Effector memory CD4-positive, alpha-beta T cell (primary cell): Measurements from ENCODE around the gene ABLIM2.

Source experiments
- DNase-seq, 3 donors: peaks; one replicate each; pipeline ENCODE4 v3.0.0-alpha.2; 2020
- H3K27ac ChIP-seq: 2 replicates; pipeline ENCODE4 v1.7.0; 2013; ENCODE audit warnings: mild to moderate bottlenecking, low read length, moderate library complexity; ENCODE audit not compliant: insufficient read depth, poor library complexity, severe bottlenecking
- H3K27me3 ChIP-seq: replicated peaks from 2 replicates; pipeline ENCODE4 v1.7.0; 2013; ENCODE audit warnings: mild to moderate bottlenecking, low read length; ENCODE audit not compliant: insufficient read depth, control insufficient read depth, poor library complexity, severe bottlenecking
- H3K36me3 ChIP-seq: 2 replicates; pipeline ENCODE4 v1.7.0; 2013; ENCODE audit warnings: mild to moderate bottlenecking, low read length, moderate library complexity; ENCODE audit not compliant: control insufficient read depth, insufficient read depth
- H3K4me1 ChIP-seq: 2 replicates; pipeline ENCODE4 v1.7.0; 2013; ENCODE audit warnings: low read length, mild to moderate bottlenecking; ENCODE audit not compliant: control insufficient read depth, insufficient read depth, poor library complexity, severe bottlenecking
- H3K4me3 ChIP-seq: 2 replicates; pipeline ENCODE4 v1.7.0; 2013; ENCODE audit warnings: low read length, low read depth, mild to moderate bottlenecking; ENCODE audit not compliant: insufficient read depth, poor library complexity, severe bottlenecking
- H3K9me3 ChIP-seq: 2 replicates; pipeline ENCODE4 v1.7.0; 2013; ENCODE audit warnings: mild to moderate bottlenecking, low read length, moderate library complexity; ENCODE audit not compliant: control insufficient read depth

The ABLIM2 gene

GRCh38 chr4:8117278-8117682 lies 41.3 kb downstream of the ABLIM2 start:
- Histone ChIP-seq H3K36me3 (no peaks in the 10 kb centered on the region), H3K9me3 (no peaks in the 10 kb centered on the region), H3K4me3 (no peak overlapping the region), H3K27ac (no peak overlapping the region), H3K4me1 (no peaks in the 10 kb centered on the region), H3K27me3 (no peaks in the 10 kb centered on the region)
- no peak for DNase-seq

- H3K36me3 ChIP-seq, result no peaks in the 10 kb centered on the region
- no peak for DNase-seq
Measured at GRCh38 chr4:8115916-8116315, 42.7 kb downstream of the ABLIM2 start.

GRCh38 chr4:8115203-8115520 lies 43.5 kb downstream of the ABLIM2 start:
- DNase-seq, result no peak
- no peak overlapping the region for H3K4me3 ChIP-seq
- H3K27me3 ChIP-seq, result no peaks in the 10 kb centered on the region
- H3K36me3 ChIP-seq, result no peaks in the 10 kb centered on the region
- no peak overlapping the region for H3K27ac ChIP-seq
- H3K4me1 ChIP-seq, result no peaks in the 10 kb centered on the region
- H3K9me3 ChIP-seq, result no peaks in the 10 kb centered on the region

More at GRCh38 chr4:8115916-8116315, 42.7 kb downstream of the ABLIM2 start:
- H3K4me3 ChIP-seq, result no peak overlapping the region
- H3K27ac ChIP-seq, result no peak overlapping the region
- H3K27me3 ChIP-seq, result no peaks in the 10 kb centered on the region
- no peaks in the 10 kb centered on the region for H3K9me3 ChIP-seq
- H3K4me1 ChIP-seq, result no peaks in the 10 kb centered on the region

DNA sequence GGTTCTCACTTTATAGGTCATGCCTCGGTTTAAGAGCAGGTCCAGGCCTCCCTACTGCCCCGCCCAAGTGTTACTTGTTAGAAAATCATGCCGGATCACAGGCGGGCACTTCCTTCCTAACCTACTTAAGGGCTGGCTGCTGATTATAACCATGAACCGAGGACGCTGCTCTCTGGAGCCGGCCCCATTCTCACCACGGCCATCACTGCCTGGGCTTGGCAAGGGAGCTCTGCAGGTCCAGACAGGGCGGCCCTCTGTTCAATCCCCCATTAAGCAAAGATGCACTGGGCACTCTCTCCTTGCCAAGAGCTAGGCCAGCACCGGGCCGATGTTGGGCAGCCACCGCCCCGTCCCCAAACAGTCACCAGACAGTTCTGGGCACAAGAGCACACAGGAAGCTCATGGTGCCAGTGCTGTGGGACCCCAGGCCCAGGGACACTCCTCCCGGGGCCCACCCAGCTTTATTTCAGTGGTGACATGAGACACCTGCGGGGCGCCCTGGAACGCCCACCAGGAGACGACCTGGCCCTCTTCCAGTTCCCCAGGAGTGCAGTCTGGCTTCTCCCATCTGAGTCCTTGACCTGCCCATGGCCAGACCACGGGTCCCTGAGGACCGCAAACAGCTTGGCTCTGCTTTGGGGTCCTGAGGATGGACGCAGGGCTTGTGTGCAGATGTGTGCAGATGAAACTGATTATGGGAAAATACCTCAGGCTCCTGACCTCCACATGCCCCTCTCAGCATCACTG lies 44.0 kb downstream of the ABLIM2 start:
- no peak for DNase-seq
- Histone ChIP-seq H3K9me3 (no peaks in the 10 kb centered on the region), H3K4me3 (no peak overlapping the region), H3K27me3 (no peaks in the 10 kb centered on the region), H3K36me3 (no peaks in the 10 kb centered on the region), H3K27ac (no peak overlapping the region), H3K4me1 (no peaks in the 10 kb centered on the region)

- Histone ChIP-seq H3K9me3 (no peaks in the 10 kb centered on the region), H3K36me3 (no peaks in the 10 kb centered on the region), H3K4me1 (no peaks in the 10 kb centered on the region), H3K27me3 (no peaks in the 10 kb centered on the region), H3K27ac (no peak overlapping the region), H3K4me3 (no peak overlapping the region)
- DNase-seq, result no peak
Measured at GRCh38 chr4:8113611-8114377, 44.8 kb downstream of the ABLIM2 start.

- no peaks in the 10 kb centered on the region for H3K36me3 ChIP-seq
- H3K4me1 ChIP-seq, result no peaks in the 10 kb centered on the region
- H3K27me3 ChIP-seq, result no peaks in the 10 kb centered on the region
Measured at GRCh38 chr4:8112672-8113071, 45.9 kb downstream of the ABLIM2 start.

DNA sequence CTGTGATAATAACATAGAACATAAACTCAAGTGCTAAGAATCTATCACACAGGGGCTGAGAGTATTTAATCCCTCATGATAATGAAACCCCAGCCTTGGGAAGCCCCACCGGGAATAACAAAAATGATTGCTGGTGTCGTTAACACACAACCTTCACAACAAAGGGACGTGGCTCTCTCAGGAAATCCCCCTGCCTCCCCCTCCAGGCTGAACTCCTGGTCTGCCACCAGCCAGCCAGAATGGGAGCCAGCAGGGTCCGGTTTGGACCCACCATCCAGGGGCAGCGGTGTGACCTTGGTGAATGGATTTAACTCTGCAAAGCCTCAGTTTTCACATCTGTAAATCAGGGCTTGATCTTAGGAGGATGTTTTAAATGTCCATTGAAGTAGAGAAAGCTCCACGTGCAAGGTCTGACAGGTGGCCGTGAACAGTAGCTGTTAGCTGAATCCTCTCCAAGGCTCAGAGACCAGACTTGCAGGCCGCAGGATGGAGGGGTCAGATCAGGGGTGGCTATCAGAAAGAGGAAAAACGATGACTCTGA lies 46.5 kb downstream of the ABLIM2 start:
- no peaks in the 10 kb centered on the region for H3K4me1 ChIP-seq
- no peaks in the 10 kb centered on the region for H3K27me3 ChIP-seq

More at GRCh38 chr4:8112672-8113071, 45.9 kb downstream of the ABLIM2 start:
- no peaks in the 10 kb centered on the region for H3K9me3 ChIP-seq
- no peak for DNase-seq
- H3K27ac ChIP-seq, result no peak overlapping the region
- H3K4me3 ChIP-seq, result no peak overlapping the region

DNA sequence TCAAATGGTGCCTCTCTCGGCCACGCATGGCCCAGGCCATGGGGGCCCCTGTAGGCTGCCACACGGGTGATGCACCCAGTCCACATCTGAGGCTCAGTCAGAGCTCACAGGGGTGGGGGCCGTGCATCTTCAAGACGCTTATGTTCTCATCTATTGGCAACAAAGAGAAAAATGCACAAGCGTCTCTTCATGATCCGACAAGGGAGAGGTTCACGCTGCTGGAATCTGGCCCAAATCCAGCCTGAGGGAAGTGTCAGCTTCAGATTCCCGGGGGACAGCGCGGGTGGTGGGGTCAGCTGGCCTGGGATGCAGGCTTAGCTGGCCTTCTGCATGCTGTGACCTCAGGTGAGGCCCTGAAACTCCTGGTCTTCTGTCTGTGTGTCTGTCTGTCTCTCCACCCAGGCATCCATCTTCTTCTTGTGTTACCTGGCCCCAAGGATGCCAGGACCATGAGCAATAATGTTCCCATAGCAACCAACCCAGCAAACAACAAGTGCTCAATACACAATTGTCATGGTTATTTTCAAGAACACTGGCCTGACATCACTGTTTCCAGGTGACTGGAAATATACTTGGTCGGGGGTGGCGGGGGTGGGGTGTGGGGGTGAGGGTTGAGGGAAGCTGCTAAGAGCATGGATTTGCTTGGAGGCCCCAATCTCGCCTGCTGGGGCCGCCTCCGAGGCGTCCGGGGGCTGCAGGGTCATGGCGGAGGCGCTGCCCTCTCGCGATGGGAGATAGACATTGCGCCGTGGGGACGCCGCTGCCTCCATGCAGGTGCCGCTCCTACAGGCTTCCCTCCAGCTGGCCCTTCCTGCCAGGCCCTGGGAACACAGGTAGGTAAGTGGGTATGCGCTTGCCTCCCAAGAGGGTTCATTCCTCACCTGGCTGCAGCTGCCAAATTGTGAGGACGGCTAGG lies 48.3 kb downstream of the ABLIM2 start:
- DNase-seq, result no peak
- H3K9me3 ChIP-seq, result no peaks in the 10 kb centered on the region
- H3K27me3 ChIP-seq, result no peaks in the 10 kb centered on the region
- no peaks in the 10 kb centered on the region for H3K4me1 ChIP-seq
- H3K4me3 ChIP-seq, result no peak overlapping the region
- H3K36me3 ChIP-seq, result no peaks in the 10 kb centered on the region
- H3K27ac ChIP-seq, result no peak overlapping the region

More for the DNA sequence above, 46.5 kb downstream of the ABLIM2 start:
- no peaks in the 10 kb centered on the region for H3K36me3 ChIP-seq
- no peak for DNase-seq
- no peaks in the 10 kb centered on the region for H3K9me3 ChIP-seq
- H3K4me3 ChIP-seq, result no peak overlapping the region
- H3K27ac ChIP-seq, result no peak overlapping the region

- DNase-seq, result no peak
- no peaks in the 10 kb centered on the region for H3K36me3 ChIP-seq
- H3K27ac ChIP-seq, result no peak overlapping the region
- H3K9me3 ChIP-seq, result no peaks in the 10 kb centered on the region
- H3K4me3 ChIP-seq, result no peak overlapping the region
- H3K4me1 ChIP-seq, result no peaks in the 10 kb centered on the region
- no peaks in the 10 kb centered on the region for H3K27me3 ChIP-seq
Measured at GRCh38 chr4:8109406-8110065, 49.1 kb downstream of the ABLIM2 start.
